Measurements from ENCODE around the gene GPR26.

GRCh38 chr10:123639131-123639530 is 27.0 kb upstream of the GPR26 start:
- no peak for TF ChIP-seq POLR2A (IDR thresholded peaks at IDR 0.05)
- no peak for TF ChIP-seq CTCF (IDR thresholded peaks at IDR 0.05)
- no peak for TF ChIP-seq EP300 (IDR thresholded peaks at IDR 0.05)
- no peak for TF ChIP-seq POLR2AphosphoS5 (IDR thresholded peaks at IDR 0.05)
